COR-L47 (cell line): Measurements from ENCODE around the gene DDRGK1.

Source experiments
- DNase-seq: peaks from one replicate; lab custom pipeline; 2025; lab: John Stamatoyannopoulos, UW

Gene DDRGK1

DNA sequence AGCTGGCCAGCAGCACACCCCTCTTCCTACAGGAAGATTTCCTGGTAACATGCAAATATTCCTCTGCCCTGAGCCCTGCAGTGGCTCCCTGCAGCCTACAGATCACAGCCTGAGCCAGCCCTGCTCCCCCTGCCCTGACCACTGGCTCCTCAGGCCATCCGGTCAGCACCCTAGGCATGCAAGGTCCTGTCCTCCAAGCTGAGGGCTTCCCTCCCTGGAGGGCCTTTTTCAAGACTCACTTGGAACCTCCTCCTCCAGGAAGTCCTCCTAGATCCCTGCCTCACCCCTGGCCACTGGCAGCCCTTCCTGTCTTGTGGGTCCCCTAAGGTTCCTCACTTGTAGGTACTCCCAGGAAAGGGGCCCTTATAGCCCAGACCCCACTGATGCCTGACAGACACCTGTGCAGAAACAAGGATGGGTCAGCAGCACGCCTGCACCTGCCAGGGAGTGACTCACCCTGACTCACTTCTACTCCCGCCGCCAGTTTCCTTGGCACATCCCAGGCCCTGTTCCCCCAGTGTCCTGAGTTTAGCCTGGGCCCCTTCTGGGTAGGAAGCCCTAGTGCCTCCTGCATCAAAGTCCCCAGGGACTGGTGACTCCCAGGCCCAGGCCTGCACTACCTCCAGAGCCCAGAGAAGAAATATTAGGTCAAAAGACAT lies 31.3 kb upstream of the DDRGK1 start:
- DNase-seq: no peak

DNA sequence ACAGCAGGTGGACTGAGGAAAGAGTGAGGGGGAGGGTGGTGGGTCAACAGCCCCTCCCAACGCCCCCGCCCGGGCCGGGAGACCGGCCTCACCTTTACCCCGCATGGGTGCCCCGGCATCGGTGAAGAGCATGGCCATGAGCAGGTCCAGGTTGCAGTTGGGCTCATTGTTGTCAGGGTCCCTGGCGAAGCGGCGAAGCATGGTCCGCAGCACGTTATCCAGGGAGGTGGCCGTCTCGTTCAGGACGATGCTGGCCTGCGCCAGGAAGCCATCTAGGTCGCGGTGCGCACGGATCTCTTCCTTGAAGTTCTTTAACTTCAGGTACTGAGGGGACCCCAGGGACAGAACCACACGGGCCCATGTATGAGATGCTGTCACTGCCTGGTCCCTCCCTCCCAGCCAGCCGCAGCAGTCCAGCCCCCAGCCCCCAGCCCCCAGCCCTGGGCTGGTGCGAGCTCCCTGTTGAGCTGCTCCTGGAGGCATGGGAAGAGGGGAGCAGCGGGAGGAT lies 29.6 kb upstream of the DDRGK1 start:
- DNase-seq: no peak

DNA sequence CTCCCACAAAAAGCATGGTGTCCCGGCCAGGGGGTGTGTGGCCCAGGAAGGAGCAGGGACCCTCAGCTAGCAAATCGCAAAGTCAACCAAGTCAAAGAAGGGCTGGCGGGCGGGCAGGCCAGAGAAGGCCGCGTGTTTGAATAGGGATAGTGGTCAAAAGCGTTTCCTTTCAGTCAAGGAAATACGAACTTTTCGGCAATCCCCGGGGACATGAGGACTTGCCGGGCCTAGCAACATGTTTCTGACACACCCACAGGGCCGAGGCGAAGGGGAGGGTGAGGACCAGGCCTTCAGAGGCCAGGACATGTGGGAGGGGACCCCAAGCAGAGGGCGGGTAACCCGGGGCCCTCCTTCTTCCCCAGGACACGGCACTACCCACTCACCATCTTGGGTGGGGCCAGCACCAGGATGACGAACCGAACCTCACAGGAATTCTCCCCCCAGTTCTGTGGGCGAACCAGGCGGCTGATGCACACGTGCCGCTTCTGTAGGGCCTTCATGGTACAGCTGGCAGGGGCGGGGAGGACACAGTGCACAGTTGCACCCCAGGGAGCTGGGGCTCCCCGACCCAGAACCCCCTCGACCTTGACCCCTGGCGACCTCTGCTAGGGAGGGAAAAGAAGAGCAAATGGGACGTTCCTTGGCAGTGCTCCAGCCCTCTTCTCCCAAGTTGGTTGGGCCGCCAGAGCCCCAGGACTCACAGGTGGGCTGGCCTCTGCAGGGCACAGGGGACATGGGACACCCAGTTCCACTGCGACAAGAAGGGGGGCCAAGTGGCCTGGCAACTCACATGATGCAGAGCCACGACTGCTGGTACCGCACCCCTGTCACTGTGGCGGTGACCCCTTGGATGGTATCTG lies 28.9 kb upstream of the DDRGK1 start:
- DNase-seq: no peak

GRCh38 chr20:3231889-3232588 lies 27.6 kb upstream of the DDRGK1 start:
- DNase-seq: no peak

GRCh38 chr20:3231116-3231515 lies 26.6 kb upstream of the DDRGK1 start:
- no peak for DNase-seq

GRCh38 chr20:3229798-3230197 lies 25.3 kb upstream of the DDRGK1 start:
- no peak for DNase-seq

GRCh38 chr20:3229158-3229557 lies 24.7 kb upstream of the DDRGK1 start:
- no peak for DNase-seq

DNA sequence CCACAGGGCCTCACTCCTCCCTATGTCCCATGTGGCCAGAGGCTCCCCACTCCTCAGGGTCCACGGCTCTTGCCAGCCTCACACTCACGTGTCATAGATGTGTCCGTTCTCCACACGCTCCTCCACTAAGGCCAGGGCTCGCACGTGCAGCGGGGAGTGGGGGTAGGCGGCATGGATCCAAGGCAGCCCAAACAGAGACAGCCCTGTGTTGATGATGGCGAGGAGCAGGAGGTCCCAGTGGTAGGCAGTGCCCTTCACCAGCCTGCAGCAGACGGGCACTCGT lies 24.2 kb upstream of the DDRGK1 start:
- no peak for DNase-seq

DNA sequence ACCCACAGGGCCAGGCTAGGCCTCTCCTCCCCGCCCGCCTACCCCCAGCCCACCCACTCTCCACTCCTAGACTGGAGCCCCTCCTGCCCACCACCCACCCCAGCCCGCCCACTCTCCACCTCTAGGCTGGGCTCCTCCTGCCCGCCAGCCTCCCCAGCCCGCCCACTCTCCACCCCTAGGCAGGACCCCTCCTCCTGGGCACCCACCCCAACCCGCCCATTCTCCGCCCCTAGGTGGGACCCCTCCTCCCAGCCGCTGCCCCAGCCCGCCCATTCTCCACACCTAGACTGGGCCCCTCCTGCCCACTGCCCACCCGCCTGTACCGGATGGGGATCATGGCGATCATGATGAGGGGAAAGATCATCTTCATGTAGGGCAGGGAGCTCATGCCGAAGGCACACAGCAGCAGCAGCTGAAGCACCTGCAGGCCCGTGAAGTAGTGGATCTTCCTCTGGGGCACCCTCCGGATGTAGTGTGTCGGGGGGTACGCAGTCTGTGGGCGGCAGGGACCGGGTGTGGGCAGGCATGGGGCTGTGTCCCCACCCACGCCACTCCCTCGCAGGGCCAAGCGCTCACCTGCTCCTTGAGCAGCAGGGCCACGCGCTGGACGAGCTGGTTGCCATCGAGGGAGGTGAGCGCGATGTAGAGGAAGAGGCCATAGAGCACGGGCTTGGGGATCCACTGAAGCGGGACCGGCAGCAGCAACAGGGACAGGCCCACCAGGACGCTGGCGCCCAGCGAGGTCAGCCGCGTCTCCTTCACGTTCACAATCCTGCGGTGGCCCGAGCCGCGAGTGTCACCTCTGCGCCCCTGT lies 23.7 kb upstream of the DDRGK1 start:
- DNase-seq: no peak

- no peak for DNase-seq
Measured at GRCh38 chr20:3227506-3227905, 23.0 kb upstream of the DDRGK1 start.

GRCh38 chr20:3226864-3227263 lies 22.4 kb upstream of the DDRGK1 start:
- DNase-seq: no peak

DNA sequence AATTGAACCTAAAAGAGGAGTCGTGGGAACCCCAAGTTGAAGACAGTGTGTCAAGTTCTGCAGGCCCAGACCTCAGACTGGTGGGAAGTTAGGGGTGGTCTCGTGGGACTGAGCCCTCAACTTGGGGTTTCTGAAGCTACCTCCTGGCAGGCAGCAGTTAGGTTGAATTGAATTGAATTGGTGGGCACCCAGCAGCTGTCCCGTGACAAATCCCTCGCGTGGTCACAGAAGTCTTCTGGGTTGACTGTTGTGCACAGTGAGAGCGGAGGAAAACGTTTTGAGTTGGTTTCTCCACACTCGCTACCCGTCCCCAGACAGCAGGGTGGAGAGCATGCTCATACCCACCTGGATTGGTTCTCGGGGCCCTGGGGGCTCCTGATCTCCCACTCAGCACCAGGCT lies 21.6 kb upstream of the DDRGK1 start:
- no peak for DNase-seq

DNA sequence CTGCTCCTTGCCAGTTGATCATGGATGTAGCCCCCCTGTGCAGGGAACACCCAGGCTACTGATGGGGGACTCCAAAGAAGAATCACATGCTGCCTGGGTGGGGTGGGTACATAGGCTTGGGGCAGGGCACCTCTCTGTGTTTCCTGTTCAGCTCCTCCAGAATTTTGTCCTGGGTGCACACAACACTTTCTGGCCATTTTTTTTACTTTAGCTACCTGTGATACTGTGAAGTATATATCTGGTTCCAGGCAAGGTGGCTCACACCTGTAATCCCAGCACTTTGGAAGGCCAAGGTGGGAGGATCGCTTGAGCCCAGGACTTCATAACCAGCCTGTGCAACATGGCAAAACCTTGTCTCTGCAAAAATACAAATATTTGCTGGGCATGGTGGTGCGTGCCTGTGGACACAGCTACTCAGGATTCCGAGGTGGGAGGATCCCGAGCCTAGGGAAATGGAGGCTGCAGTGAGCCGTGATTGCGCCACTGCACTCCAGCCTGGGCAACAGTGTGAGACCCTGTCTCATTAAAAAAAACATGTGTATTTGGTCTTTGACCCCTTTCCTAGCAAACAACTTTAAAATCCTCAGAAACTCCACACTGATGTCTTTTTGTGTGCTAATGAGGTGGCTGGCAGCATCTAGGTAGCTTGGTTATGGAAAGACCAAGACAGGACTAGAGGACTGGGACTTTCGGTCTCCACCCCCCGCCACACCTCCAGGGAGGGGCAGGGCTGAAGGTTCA lies 20.4 kb upstream of the DDRGK1 start:
- no peak for DNase-seq

- DNase-seq: no peak
Measured at GRCh38 chr20:3223994-3224680, 19.7 kb upstream of the DDRGK1 start.

- peak; percentile 28 for DNase-seq
Measured at GRCh38 chr20:3223651-3223993, 19.1 kb upstream of the DDRGK1 start.

- peak; percentile 94 for DNase-seq
Measured at GRCh38 chr20:3222635-3223600, 18.4 kb upstream of the DDRGK1 start.

DNA sequence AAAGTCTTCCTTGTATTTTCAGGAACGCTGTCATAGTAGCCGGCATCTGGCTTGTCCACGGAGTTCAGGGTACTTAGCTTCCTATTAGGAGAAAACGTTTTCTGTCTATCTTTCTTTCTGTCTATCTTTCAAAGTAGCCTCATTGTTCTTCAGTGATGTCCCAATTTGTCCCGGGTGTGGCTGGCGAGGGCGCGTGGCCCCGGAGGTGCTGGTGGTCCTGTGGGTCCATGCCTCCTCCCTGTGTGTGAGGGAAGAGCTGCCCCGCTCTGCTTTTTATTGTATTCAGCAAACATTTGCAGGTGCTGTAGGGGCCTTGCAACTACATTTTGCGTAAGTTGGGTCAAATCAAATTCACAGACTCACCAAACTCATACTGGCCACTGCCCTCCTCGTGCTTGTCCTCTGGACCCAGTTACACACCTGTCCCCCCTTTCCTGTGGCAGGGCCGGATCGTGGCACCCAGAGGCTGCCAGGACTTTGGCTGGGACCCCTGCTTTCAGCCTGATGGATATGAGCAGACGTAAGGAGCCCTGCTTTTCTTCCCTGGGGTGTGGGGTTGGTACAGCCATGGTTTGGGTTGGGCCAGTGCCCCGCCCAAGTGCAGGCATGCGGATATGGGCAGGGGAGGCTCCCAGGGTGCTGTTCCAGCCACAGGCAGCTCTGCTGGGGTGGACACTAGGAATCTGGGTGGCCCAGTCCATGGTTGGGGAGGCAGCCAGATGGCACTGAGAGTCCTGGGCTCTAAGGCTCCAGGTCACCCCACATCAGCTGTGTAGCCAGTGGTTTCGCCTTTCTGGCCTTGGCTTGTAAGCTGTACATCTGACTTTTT lies 17.1 kb upstream of the DDRGK1 start:
- no peak for DNase-seq

DNA sequence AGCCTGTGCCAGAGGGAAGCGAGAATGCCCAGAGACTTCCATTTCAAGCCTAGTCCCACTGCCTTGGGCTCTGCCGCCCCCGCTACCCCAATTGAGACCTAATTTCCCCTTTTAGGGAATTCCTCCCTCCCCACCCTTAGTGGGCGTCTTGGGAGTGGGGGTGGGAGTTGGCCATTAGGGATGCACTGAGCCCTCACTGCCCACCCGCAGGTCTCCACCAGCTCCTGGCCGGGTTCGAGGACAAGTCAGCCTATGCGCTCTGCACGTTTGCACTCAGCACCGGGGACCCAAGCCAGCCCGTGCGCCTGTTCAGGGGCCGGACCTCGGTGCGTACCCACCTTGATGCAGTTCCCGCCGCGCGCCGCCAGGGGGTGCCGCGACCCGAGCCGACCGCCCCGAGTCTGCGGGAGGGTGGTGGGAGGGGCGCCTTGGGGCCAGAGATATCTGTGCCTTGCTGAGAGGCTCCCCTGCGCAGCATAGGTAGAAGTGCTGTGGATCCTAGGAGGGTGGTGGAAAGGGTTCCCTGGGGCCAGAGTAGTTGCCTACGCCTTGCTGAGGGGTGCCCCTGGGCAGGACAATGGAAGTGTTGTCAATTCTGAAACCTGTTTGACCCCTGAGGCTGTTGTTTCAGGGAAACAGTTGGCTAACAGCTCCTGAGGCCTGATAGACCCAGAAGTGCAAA lies 14.0 kb upstream of the DDRGK1 start:
- peak; percentile 59 for DNase-seq
